Activated T-cell treated with anti-CD3 and anti-CD28 coated beads for 24 hours (primary cell): ENCODE measurements around the gene BCLAF1.
"Not testable (repeated sequence)": the region's sequence is repeated elsewhere in the genome, so short reads cannot be mapped to it uniquely, and the experiment has no call there.

Source experiments
- DNase-seq: peaks from one replicate; pipeline ENCODE4 v3.0.0-alpha.2; 2020; ENCODE audit warnings: low read depth

The BCLAF1 gene

GRCh38 chr6:136249811-136250685 lies 39.6 kb downstream of the BCLAF1 start, which contains the start of gene MTFR2:
Gene MTFR2, minus strand, starts transcription at chr6:136250311. Its CDS starts 1,212 bp downstream, at chr6:136249099.
- peak; percentile 89 for DNase-seq

DNA sequence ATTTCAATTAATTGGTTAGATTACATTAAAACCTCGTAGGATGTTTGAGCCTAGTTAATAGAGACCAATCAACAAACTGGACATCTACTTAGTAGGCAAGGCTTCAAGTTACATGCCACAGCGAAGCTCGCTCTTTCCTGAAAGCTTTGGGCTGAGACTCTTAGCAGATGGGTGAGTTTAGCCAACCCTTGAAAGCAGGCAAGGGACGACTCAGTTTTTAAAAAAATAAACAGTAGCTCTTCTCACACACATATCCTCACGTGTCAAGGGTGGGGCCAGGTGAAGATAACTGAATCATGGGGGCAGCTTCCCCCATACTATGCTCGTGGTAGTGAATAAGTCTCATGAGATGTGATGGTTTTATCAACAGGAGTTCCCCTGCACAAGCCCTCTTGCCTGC lies 40.3 kb downstream of the BCLAF1 start:
- no peak for DNase-seq

DNA sequence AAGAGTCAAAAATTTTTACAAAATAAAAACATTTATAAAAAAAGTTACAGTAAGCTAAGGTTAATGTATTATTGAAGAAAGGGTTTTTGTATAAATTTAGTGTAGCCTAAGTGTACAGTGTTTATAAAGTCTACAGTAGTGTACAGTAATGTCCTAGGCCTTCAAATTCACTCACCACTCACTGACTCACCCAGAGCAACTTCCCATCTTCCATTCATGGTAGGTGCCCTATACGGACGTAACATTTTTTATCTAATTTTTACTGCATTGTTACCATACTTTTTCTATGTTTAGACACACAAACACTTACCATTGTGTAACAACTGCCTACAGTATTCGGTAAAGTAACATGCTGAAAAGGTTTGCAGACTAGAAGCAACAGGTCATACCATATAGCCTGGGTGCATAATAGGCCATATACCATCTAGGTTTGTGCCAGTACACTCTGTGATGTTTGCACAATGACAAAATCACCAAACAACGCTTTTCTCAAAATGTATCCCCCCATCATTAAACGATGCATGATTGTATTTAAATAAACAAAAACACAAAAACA lies 45.5 kb downstream of the BCLAF1 start:
- no peak for DNase-seq

GRCh38 chr6:136236466-136237293 lies 53.0 kb downstream of the BCLAF1 start:
- no peak for DNase-seq

GRCh38 chr6:136235233-136235564 lies 54.4 kb downstream of the BCLAF1 start:
- DNase-seq: no peak

DNA sequence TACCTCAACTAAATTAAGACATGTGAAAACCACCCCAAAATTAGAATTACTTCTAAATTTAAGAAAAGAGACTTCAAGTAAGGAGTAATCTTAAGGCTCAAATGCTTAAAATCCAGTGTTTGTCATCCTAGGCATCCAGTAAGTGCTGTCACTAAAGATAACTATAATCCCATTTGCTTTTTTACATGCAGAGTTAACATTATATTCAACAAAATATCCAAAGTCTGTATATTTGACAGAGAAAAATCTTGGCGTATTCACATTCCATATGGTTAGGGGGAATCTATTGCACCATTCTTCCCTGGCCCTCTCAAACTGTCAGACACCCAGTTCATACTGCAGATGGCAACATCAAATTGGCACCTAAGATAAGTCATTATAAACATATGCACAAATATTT lies 56.9 kb downstream of the BCLAF1 start:
- no peak for DNase-seq

DNA sequence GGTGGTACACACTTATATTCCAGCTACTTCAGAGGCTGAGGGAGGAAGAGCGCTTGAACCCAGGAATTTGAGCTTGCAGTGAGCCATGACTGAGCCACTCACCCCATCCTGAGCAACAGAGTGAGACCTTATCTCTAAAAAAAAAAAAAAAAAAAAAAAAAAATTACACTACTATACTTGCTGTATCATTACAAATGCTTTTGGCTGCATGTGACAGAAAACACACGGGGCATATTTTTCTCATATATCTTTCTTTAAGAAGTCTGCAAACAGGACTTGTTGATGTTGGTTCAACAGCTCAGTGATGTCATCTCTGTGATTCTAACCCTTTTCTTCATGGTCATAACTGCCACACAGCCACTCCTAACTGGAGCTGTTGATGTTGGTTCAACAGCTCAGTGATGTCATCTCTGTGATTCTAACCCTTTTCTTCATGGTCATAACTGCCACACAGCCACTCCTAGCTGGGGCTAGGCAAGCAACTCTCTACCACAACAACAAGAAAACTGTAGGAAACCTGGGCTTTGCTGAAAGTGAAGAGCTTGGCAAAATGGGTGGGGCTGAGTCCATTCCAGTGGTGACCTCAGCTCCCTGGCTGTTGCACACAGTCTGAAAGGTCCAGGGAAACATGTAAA lies 59.3 kb downstream of the BCLAF1 start:
- no peak for DNase-seq

GRCh38 chr6:136228814-136229213 lies 60.8 kb downstream of the BCLAF1 start:
- DNase-seq: no peak

- DNase-seq: no peak
Observed at GRCh38 chr6:136226674-136227377, 62.8 kb downstream of the BCLAF1 start.

DNA sequence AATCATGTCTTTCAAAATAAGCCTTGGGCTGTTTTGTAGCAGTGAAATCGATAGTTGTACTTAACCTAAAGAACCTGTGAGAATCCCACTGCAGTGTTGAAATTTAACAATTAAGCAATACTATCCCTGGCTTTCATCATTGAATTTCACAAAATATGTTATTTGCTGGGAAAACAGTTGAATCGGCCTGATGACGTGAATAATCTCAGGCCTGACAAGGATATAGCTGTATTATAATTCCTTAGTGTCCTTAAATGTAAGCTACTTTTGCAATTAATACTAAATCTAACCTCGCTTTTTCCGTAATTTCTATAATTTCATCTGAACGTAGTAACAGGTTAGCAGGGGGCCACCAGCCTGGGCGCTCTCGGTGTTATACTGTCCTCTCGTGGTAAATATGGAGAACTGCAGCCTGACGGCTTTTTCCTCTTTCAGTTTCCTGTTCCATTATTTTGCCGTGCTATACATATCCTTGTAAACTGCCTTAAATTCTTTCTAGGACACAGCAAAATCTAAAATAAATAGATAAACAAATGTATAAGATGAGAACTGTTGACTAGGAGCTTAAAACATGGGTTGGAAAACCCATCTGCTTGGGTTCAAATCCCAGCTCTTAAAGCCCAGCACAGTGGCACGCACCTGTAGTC lies 63.5 kb downstream of the BCLAF1 start:
- DNase-seq: peak; percentile 37

- peak; percentile 33 for DNase-seq
Observed at GRCh38 chr6:136225496-136225895, 64.2 kb downstream of the BCLAF1 start.

- DNase-seq: not testable (repeated sequence)
Observed at GRCh38 chr6:136224974-136225373, 64.7 kb downstream of the BCLAF1 start.

DNA sequence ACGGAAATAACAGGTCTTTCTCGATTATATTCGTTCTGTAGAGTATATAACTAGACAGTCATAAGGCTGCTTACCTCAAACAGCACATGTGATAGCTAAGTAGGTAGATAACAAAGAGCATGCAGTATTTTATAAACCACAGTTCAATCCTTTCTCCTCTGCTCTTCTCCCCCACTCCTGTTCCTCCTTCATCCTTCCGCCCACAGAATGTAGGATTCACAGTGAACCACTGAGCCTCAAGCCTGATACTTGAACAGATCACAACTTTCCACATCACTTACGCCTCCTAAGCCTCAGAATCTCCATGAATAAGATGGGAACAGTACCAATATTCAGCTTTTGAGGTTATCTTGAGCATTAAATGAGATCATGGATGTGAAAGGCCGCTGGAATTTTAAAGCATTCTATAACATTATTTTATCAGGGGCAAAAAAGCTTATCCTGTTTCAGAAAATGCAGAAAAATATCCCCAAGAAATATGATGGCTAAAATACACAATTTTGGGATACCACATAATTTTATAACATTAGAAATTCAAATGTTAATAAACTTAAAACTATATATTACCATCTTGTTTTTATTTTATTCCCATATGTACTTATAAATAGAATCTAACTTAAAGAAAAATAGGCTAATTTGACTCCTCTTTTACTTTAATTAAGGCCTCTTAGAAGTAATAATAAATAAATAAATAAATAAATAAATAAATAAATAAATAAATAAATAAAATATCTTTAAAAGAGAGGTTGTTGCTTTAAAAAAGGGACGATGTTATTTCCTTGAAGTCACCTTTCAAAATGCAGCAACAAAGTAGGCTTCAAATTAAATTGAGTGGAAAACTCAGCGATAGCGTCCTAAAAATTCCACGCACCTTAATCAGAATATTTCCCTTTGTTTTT lies 72.9 kb downstream of the BCLAF1 start:
- no peak for DNase-seq

DNA sequence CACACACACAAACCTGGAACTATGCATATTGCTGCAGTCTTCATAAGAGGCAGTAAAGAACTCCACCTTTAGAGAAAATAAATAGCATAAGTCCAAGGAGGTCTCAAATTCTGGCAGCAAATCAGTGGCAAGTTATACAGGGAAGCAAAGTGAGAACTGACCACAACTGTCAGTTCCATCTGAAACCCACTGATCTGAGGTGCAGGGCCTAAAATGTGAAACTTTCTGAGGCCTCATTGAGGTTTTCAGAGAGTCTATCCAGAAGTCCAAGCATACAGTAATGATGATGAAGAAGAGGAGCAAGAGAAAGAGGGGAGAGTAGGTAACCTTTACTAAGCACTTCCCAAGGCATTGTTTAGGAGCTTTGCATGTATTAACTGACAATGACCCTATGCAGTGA lies 75.8 kb downstream of the BCLAF1 start:
- no peak for DNase-seq

- DNase-seq: no peak
Observed at GRCh38 chr6:136213012-136213539, 76.6 kb downstream of the BCLAF1 start.

GRCh38 chr6:136212608-136213007 lies 77.0 kb downstream of the BCLAF1 start:
- DNase-seq: no peak

GRCh38 chr6:136210398-136211165 lies 79.1 kb downstream of the BCLAF1 start:
- DNase-seq: no peak

DNA sequence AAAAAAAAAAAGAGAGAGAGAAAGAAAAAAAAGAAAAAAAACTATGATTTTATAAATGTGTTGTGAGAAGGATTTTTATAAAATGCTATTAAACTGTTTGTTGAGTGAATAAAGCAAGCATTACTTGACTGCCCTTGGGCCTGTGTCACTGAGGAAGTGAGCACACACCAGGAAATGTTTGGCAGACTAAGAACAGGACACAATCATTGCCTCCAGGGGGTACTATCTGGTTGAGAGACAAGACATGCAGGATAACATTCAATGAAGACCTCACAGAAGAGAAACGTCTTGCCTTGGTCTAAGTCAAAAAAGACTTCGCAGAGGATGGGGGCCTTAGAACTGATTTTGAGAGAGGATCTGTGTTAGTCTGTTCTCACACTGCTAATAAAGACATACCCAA lies 80.2 kb downstream of the BCLAF1 start:
- no peak for DNase-seq

GRCh38 chr6:136208783-136209182 lies 80.9 kb downstream of the BCLAF1 start:
- no peak for DNase-seq
